Activated CD8-positive, alpha-beta T cell treated with anti-CD3 and anti-CD28 coated beads for 36 hours (primary cell): Measurements from ENCODE around the gene TARDBP. TPM values are rescaled to one million over a fixed set of nuclear protein-coding genes. Genes with fewer than 3 reads are reported as not detected.

Experiments
- ATAC-seq: fragments of 200-7000 bp; cut with Tn5 transposase; one replicate; pipeline ENCODE4 v1.10.0; 2021; ENCODE audit warnings: mild to moderate bottlenecking, moderate library complexity
- CTCF ChIA-PET: fragments of 350-600 bp; sonication (Branson Sonifier 250); formaldehyde crosslinking; loops from one replicate; lab custom pipeline; 2021; ENCODE audit warnings: antibody characterized with exemption; lab: Charles Lee
- POLR2A ChIA-PET: fragments of 350-600 bp; sonication (Branson Sonifier 250); formaldehyde crosslinking; loops from one replicate; lab custom pipeline; 2021; ENCODE audit warnings: antibody characterized with exemption; lab: Charles Lee
- DNase-seq: peaks from one replicate; pipeline ENCODE4 v3.0.0-alpha.2; 2020
- H3K27ac Mint-ChIP-seq: one replicate; pipeline ENCODE4 v1.8.0; 2021; ENCODE audit warnings: mild to moderate bottlenecking, mixed read lengths
- H3K27me3 Mint-ChIP-seq: one replicate; pipeline ENCODE4 v1.8.0; 2021; ENCODE audit warnings: mixed read lengths
- H3K36me3 Mint-ChIP-seq: one replicate; pipeline ENCODE4 v1.8.0; 2021; ENCODE audit warnings: low read depth, mixed read lengths
- H3K4me1 Mint-ChIP-seq: one replicate; pipeline ENCODE4 v1.8.0; 2021; ENCODE audit warnings: low read depth, mixed read lengths
- H3K4me3 Mint-ChIP-seq: one replicate; pipeline ENCODE4 v1.8.0; 2021; ENCODE audit warnings: mild to moderate bottlenecking, moderate library complexity, mixed read lengths
- H3K9me3 Mint-ChIP-seq: one replicate; pipeline ENCODE4 v1.8.0; 2021; ENCODE audit warnings: mixed read lengths
- CTCF ChIP-seq: fragments of 200-600 bp; IDR thresholded peaks from one replicate; pipeline ENCODE4 v1.8.0; 2022; ENCODE audit warnings: antibody characterized with exemption, mild to moderate bottlenecking
- intact Hi-C: fragments of 100-400 bp; cut with micrococcal nuclease; formaldehyde crosslinking; loops from one replicate; pipeline ENCODE4 v1.10.0; 2022
- total RNA-seq, 2 experiments: library from RNA; stranded (reverse); gene quantifications; one replicate each; pipeline ENCODE4 v1.2.3, GENCODE V29; 2021

Gene TARDBP
- total RNA-seq, 2 experiments from 2014 or later = 152 to 163 TPM

- TF ChIP-seq CTCF = no peak
- intact Hi-C loops = no loop called here
- ATAC-seq (no peak), DNase-seq (no peak)
- peaks cover 40% of the 10 kb centered on the region for H3K4me1 Mint-ChIP-seq
- peaks cover 64% of the 10 kb centered on the region for H3K36me3 Mint-ChIP-seq
- no peaks in the 10 kb centered on the region for H3K9me3 Mint-ChIP-seq
- ChIA-PET CTCF (interaction anchor here (1.2 to 6.6 kb wide), 2 partner anchors 27 to 33 kb away, joined by 3 to 78 read pairs; no protein-coding TSS in a partner anchor), POLR2A (interaction anchor here (1.0 to 1.3 kb wide), 2 partner anchors 17 to 161 kb away, joined by 3 to 4 read pairs; no protein-coding TSS in a partner anchor)
- H3K27ac Mint-ChIP-seq = no peak overlapping the region
- H3K27me3 Mint-ChIP-seq = no peaks in the 10 kb centered on the region
- no peak overlapping the region for H3K4me3 Mint-ChIP-seq
Measured at GRCh38 chr1:11064942-11065341, 52.5 kb downstream of the TARDBP start.

- CTCF ChIA-PET = interaction anchor here (0.7 to 6.6 kb wide), 2 partner anchors 28 kb away, joined by 5 to 78 read pairs; no protein-coding TSS in a partner anchor
Measured at GRCh38 chr1:11065796-11066195, 53.3 kb downstream of the TARDBP start.

GRCh38 chr1:11067716-11068599, 55.5 kb downstream of the TARDBP start:
- ChIA-PET CTCF (interaction anchor here (1.6 kb wide), 1 partner anchor 30 kb away, joined by 6 read pairs; no protein-coding TSS in a partner anchor), POLR2A (interaction anchor here (1.0 to 2.6 kb wide), 2 partner anchors 11 to 16 kb away, joined by 3 to 13 read pairs; no protein-coding TSS in a partner anchor)
- Mint-ChIP-seq H3K9me3 (no peaks in the 10 kb centered on the region), H3K36me3 (peaks cover 70% of the 10 kb centered on the region), H3K4me1 (peaks cover 22% of the 10 kb centered on the region), H3K27me3 (no peaks in the 10 kb centered on the region), H3K27ac (peak overlapping the region; percentile 84), H3K4me3 (no peak overlapping the region)
- intact Hi-C loops = no loop called here
- ATAC-seq = no peak
- no peak for DNase-seq
- TF ChIP-seq CTCF = no peak

More at GRCh38 chr1:11065796-11066195, 53.3 kb downstream of the TARDBP start:
- intact Hi-C loops = no loop called here
- POLR2A ChIA-PET = interaction anchor here (1.0 to 2.6 kb wide), 2 partner anchors 9 to 160 kb away, joined by 3 to 13 read pairs; no protein-coding TSS in a partner anchor
- H3K4me3 Mint-ChIP-seq = no peak overlapping the region
- H3K27me3 Mint-ChIP-seq = no peaks in the 10 kb centered on the region
- no peak overlapping the region for H3K27ac Mint-ChIP-seq
- no peak for DNase-seq
- TF ChIP-seq CTCF = no peak
- peaks cover 40% of the 10 kb centered on the region for H3K4me1 Mint-ChIP-seq
- peaks cover 67% of the 10 kb centered on the region for H3K36me3 Mint-ChIP-seq
- H3K9me3 Mint-ChIP-seq = no peaks in the 10 kb centered on the region
- no peak for ATAC-seq

- no peak for ATAC-seq
- no peaks in the 10 kb centered on the region for H3K9me3 Mint-ChIP-seq
- H3K36me3 Mint-ChIP-seq = peaks cover 65% of the 10 kb centered on the region
- no peak for DNase-seq
- H3K4me1 Mint-ChIP-seq = peaks cover 18% of the 10 kb centered on the region
- intact Hi-C loops = no loop called here
- H3K4me3 Mint-ChIP-seq = no peak overlapping the region
- ChIA-PET POLR2A (interaction anchor here (0.6 to 2.5 kb wide), 4 partner anchors 14 to 58 kb away, joined by 3 to 13 read pairs (median 4); partner anchors contain the start of gene EXOSC10), CTCF (interaction anchor here (4.8 kb wide), 1 partner anchor 31 kb away, joined by 31 read pairs; no protein-coding TSS in a partner anchor)
- no peak for TF ChIP-seq CTCF
- H3K27ac Mint-ChIP-seq = peak overlapping the region; percentile 84
- no peaks in the 10 kb centered on the region for H3K27me3 Mint-ChIP-seq
Measured at GRCh38 chr1:11068600-11069473, 56.4 kb downstream of the TARDBP start.
